ENCODE measurements around the gene ANKRD11.

- TF ChIP-seq POLR2AphosphoS5 (IDR thresholded peaks at IDR 0.05) (no peak), CTCF (IDR thresholded peaks at IDR 0.05; ENCODE audit: poor library complexity, severe bottlenecking) (no peak)
Observed at GRCh38 chr16:89330177-89330856, 160.0 kb downstream of the ANKRD11 start.
